Adrenal gland (tissue), 5 donors: ENCODE data around the gene HSP90AB1.

Experiments
- POLR2A ChIP-seq, 2 donors: fragments of 450-650 bp; IDR thresholded peaks; one replicate each; pipeline ENCODE4 v1.6.1; 2017; ENCODE audit warnings: antibody characterized with exemption in 2 of 2, mild to moderate bottlenecking in 2 of 2, moderate library complexity in 1 of 2
- TF ChIP-seq, protein P1 (sequence below), 6 experiments: fragments of 450-650 bp in 4 of 6; fragments of 200-600 bp in 2 of 6; sonication (generic) in 1 of 6; IDR thresholded peaks; 1 replicate in 5 of 6; 2 replicates in 1 of 6; pipeline versions ENCODE4 v1.5.1 to v1.8.0; 2016 to 2021; ENCODE audit warnings: antibody characterized with exemption in 6 of 6, mild to moderate bottlenecking in 2 of 6, moderate library complexity in 1 of 6
- donor health status: DM: no; HTN: no; CAD: no.

DNA sequence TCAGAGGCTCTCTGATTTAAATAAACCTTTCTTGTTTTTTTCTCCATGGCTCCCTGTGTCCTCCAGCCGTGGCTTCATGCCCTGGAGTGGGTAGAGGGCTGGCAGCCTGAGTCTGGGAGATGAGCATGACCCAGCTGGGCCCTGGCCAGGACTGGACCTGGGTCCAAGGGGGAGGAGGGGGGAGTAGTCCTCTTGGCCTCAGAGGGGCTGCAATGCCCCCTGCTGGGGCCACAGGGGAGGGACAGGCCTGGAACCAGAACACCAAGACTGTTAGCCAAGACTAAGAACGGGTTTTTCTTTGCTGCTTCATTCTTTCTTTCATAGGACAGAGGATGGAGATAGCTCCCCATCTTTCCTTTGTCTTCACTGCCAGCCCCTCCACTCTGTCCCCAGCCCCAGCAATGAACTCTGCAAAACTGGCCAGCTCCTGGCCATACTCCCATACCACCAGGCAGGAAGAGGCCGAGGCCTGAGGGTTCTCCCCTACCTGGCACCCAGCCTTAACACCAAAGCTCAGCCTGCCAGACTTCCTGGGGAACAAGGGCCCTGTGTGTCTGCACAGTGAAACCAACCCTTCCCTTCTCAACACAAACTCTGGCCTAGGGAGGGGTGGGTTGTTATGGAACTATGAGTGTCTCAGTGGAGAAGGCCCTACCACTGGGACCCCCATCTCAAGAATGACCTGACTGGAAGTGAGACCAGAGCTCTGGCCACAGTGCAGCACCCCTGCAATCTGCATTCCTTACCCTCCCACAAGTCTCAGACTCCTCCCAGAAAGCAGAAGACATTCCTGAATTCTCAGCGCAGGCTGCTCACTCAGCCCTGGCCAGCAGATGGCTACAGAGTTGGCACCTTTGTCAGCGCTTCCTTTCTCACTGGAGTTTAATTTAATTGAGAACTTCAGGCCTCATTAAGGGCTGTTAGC, 12.5 kb upstream of the HSP90AB1 start:
- no peak for TF ChIP-seq POLR2A (IDR thresholded peaks at IDR 0.05)
- TF ChIP-seq, protein P1, sequence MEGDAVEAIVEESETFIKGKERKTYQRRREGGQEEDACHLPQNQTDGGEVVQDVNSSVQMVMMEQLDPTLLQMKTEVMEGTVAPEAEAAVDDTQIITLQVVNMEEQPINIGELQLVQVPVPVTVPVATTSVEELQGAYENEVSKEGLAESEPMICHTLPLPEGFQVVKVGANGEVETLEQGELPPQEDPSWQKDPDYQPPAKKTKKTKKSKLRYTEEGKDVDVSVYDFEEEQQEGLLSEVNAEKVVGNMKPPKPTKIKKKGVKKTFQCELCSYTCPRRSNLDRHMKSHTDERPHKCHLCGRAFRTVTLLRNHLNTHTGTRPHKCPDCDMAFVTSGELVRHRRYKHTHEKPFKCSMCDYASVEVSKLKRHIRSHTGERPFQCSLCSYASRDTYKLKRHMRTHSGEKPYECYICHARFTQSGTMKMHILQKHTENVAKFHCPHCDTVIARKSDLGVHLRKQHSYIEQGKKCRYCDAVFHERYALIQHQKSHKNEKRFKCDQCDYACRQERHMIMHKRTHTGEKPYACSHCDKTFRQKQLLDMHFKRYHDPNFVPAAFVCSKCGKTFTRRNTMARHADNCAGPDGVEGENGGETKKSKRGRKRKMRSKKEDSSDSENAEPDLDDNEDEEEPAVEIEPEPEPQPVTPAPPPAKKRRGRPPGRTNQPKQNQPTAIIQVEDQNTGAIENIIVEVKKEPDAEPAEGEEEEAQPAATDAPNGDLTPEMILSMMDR (IDR thresholded peaks at IDR 0.05), result peak; percentile 42 to 91 (median 81)
